Loucy (cell line): ENCODE data around the gene SLC2A4RG.

Source experiments
- EZH2phosphoT487 ChIP-seq: fragments of 200-600 bp; IDR thresholded peaks from 2 replicates; pipeline ENCODE4 v1.6.1; 2018; ENCODE audit warnings: antibody characterized with exemption, mild to moderate bottlenecking, moderate library complexity, borderline replicate concordance
- TF ChIP-seq, protein P1 (sequence below): fragments of 200-600 bp; sonication (generic); conservative IDR thresholded peaks from 2 replicates; pipeline ENCODE4 v1.5.1; 2014; ENCODE audit warnings: mild to moderate bottlenecking, antibody characterized with exemption, low read length

DNA sequence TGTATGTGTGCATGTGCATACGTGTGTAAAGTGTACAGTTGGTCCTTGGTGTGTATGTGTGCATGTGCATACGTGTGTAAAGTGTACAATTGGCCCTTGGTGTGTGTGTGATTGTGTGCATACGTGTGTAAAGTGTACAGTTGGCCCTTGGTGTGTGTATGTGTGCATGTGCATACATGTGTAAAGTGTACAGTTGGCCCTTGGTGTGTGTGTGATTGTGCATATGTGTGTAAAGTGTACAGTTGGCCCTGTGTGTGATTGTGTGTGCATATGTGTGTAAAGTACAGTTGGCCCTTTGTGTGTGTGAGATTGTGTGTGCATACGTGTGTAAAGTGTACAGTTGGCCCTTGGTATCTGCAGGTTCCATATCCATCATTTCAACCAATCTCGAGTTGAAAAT is 8.2 kb upstream of the SLC2A4RG start:
- TF ChIP-seq, protein P1, sequence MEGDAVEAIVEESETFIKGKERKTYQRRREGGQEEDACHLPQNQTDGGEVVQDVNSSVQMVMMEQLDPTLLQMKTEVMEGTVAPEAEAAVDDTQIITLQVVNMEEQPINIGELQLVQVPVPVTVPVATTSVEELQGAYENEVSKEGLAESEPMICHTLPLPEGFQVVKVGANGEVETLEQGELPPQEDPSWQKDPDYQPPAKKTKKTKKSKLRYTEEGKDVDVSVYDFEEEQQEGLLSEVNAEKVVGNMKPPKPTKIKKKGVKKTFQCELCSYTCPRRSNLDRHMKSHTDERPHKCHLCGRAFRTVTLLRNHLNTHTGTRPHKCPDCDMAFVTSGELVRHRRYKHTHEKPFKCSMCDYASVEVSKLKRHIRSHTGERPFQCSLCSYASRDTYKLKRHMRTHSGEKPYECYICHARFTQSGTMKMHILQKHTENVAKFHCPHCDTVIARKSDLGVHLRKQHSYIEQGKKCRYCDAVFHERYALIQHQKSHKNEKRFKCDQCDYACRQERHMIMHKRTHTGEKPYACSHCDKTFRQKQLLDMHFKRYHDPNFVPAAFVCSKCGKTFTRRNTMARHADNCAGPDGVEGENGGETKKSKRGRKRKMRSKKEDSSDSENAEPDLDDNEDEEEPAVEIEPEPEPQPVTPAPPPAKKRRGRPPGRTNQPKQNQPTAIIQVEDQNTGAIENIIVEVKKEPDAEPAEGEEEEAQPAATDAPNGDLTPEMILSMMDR, result no peak
- TF ChIP-seq EZH2phosphoT487, result no peak
